Endothelial cell of umbilical vein (primary cell): ENCODE measurements around the gene CERS6.
A peak's percentile ranks its signal among the peaks of the same experiment; 100 is the strongest.

ENCODE experiments used
- EZH2 ChIP-seq: IDR thresholded peaks from 2 replicates; pipeline ENCODE4 v1.6.1; 2012; ENCODE audit warnings: borderline replicate concordance, low read depth, mild to moderate bottlenecking, moderate library complexity, low read length, inconsistent platforms; ENCODE audit not compliant: severe bottlenecking
- FOS ChIP-seq: IDR thresholded peaks from 2 replicates; pipeline ENCODE4 v1.6.1; 2011; ENCODE audit warnings: mild to moderate bottlenecking, low read length, moderate library complexity, borderline replicate concordance; ENCODE audit not compliant: insufficient read depth
- MYC ChIP-seq: IDR thresholded peaks from one replicate; pipeline ENCODE4 v1.6.1; 2011; ENCODE audit warnings: mild to moderate bottlenecking, low read depth, low read length
- POLR2A ChIP-seq: IDR thresholded peaks from 2 replicates; pipeline ENCODE4 v1.6.1; 2012; ENCODE audit warnings: low read depth, mild to moderate bottlenecking, control low read depth, low read length
- TF ChIP-seq, protein P1 (sequence below), 2 donors: IDR thresholded peaks; 1 replicate in 1 of 2; 2 replicates in 1 of 2; pipeline ENCODE4 v1.5.1; 2011; ENCODE audit warnings: low read length in 2 of 2, mild to moderate bottlenecking in 2 of 2, moderate library complexity in 2 of 2, control low read depth in 1 of 2, inconsistent platforms in 1 of 2, low read depth in 1 of 2; ENCODE audit not compliant: insufficient read depth in 1 of 2; ENCODE audit errors: extremely low read depth in 1 of 2

- TF ChIP-seq, protein P1, sequence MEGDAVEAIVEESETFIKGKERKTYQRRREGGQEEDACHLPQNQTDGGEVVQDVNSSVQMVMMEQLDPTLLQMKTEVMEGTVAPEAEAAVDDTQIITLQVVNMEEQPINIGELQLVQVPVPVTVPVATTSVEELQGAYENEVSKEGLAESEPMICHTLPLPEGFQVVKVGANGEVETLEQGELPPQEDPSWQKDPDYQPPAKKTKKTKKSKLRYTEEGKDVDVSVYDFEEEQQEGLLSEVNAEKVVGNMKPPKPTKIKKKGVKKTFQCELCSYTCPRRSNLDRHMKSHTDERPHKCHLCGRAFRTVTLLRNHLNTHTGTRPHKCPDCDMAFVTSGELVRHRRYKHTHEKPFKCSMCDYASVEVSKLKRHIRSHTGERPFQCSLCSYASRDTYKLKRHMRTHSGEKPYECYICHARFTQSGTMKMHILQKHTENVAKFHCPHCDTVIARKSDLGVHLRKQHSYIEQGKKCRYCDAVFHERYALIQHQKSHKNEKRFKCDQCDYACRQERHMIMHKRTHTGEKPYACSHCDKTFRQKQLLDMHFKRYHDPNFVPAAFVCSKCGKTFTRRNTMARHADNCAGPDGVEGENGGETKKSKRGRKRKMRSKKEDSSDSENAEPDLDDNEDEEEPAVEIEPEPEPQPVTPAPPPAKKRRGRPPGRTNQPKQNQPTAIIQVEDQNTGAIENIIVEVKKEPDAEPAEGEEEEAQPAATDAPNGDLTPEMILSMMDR (IDR thresholded peaks at IDR 0.05; ENCODE audit: extremely low read depth in 1 of 2, insufficient read depth in 1 of 2, low read depth in 1 of 2, low read length in 2 of 2), result no peak
- TF ChIP-seq POLR2A (peak; percentile 82), EZH2 (no peak), MYC (peak; percentile 18), FOS (no peak)
These were observed at the start of gene CERS6 for GRCh38 chr2:168455645-168456520.
